Iris pigment epithelial cell (primary cell): ENCODE results near the gene RRAS2.
"Not testable (repeated sequence)": the region's sequence is repeated elsewhere in the genome, so short reads cannot be mapped to it uniquely, and the experiment has no call there.

Experiments used
- DNase-seq: peaks from one replicate; pipeline ENCODE4 v3.0.0-alpha.2; 2011; ENCODE audit warnings: low read depth

RRAS2 gene

GRCh38 chr11:14358729-14359439 lies at the start of gene RRAS2:
TSS of gene RRAS2 (minus strand) at chr11:14359183. CDS start at chr11:14358870, 313 bp downstream.
- DNase-seq = peak; percentile 80

- DNase-seq = no peak
These were observed 49.6 kb upstream of the RRAS2 start for GRCh38 chr11:14408612-14409011.

DNA sequence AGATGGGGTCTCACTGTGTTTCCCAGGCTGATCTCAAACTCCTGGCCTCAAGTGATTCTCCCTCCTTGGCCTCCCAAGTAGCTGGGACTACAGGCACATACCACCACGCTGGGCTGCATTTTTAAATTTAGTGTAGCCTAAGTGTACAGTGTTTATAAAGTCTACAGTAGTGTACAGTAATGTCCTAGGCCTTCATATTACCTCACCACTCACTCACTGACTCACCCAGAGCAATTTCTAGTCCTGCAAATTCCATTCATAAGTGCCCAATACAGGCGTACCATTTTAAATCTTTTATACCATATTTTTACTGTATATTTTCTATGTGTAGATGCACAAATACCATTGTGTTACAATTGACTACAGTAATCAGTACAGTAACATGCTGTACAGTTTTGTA lies 47.1 kb upstream of the RRAS2 start:
- peak; percentile 88 for DNase-seq

DNA sequence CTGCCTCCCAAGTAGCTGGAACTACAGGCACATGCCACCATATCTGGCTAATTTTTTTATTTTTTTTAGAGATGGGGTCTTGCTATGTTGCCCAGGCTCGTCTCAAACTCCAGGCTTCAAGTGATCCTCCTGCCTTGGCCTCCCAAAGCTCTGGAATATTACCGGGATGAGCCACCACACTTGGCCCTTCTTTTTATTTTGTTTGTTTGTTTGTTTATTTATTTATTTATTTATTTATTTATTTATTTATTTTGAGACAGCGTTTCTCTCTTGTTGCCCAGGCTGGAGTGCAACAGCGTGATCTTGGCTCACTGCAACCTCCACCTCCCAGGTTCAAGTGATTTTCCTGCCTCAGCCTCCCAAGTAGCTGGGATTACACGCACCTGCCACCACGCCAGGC lies 44.5 kb upstream of the RRAS2 start:
- DNase-seq = not testable (repeated sequence)

- no peak for DNase-seq
These were observed 40.1 kb upstream of the RRAS2 start for GRCh38 chr11:14399087-14399486.

- no peak for DNase-seq
These were observed 37.3 kb upstream of the RRAS2 start for GRCh38 chr11:14396273-14396672.

- no peak for DNase-seq
These were observed 34.9 kb upstream of the RRAS2 start for GRCh38 chr11:14393889-14394288.

- no peak for DNase-seq
These were observed 34.1 kb upstream of the RRAS2 start for GRCh38 chr11:14393129-14393528.

- no peak for DNase-seq
These were observed 31.7 kb upstream of the RRAS2 start for GRCh38 chr11:14390669-14391068.

- no peak for DNase-seq
These were observed 29.4 kb upstream of the RRAS2 start for GRCh38 chr11:14388352-14388751.

- peak; percentile 85 for DNase-seq
These were observed 28.0 kb upstream of the RRAS2 start for GRCh38 chr11:14386895-14387480.

DNA sequence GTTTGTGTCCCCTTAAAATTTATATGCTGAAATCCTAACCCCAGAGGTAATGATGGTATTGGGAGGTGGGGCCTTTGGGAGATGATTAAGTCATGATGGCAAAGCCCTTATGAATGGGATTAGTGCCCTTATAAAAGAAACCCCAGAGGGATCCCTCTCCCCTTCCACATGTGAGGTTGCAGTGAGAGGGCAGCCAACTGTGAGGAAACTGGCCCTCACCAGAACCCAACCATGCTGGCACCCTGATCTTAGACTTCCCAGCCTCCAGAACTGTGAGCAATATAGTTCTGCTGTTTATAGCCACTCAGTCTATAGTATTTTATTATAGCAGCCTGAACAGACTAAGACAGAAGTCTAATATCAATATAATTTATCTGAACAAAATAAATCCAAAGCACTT lies 27.1 kb upstream of the RRAS2 start:
- DNase-seq = no peak

GRCh38 chr11:14384338-14384737 lies 25.4 kb upstream of the RRAS2 start:
- DNase-seq = peak; percentile 20

DNA sequence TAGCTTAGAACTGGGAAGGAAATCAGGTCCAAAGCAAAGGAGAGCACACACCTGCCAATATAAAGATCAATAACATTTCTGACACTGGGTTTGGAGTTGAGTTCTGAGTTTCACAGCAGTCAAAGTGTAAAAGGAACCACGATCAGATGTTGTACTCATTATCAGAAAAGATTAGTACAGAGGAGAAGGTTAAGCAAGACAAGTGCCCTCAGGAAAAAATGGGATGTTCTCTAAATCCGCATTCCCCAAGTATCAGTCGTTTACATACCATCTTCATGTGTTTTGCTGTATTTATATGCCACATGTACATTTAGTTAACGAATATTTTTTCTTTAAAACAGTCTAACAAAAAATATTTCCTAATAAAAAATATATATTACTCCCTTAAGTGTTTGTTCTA lies 23.0 kb upstream of the RRAS2 start:
- DNase-seq = no peak

DNA sequence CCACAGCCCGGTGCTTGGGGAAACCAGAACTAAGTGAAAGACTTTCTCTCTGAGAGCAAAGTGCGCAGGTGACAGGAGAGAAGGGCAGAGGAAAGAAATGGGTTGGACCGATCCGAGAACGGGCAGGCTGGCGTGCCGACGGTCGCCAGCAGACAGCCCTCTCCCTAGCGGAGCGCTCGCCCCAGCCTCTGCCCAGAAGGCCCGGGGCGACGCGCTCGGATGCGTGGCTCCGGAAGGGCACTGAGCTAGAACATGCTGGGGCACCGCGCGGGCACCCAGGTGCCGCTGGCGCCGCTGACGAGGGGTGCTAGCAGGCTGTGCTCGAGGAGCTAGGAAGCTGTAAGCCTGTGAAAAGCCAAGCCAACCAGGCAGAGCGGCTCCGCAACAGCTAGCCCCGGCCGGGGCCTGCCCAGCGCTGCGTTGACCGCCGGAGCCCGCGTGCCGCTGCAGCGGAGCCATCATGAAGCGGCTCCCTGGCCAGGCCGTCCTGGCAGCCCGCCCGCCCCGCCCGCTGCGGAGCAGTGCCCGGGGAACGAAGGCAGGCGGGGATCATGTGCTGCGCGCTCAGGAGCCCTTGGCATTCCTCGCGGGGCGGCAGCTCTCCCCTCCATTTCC lies 22.1 kb upstream of the RRAS2 start:
- peak; percentile 49 for DNase-seq

DNA sequence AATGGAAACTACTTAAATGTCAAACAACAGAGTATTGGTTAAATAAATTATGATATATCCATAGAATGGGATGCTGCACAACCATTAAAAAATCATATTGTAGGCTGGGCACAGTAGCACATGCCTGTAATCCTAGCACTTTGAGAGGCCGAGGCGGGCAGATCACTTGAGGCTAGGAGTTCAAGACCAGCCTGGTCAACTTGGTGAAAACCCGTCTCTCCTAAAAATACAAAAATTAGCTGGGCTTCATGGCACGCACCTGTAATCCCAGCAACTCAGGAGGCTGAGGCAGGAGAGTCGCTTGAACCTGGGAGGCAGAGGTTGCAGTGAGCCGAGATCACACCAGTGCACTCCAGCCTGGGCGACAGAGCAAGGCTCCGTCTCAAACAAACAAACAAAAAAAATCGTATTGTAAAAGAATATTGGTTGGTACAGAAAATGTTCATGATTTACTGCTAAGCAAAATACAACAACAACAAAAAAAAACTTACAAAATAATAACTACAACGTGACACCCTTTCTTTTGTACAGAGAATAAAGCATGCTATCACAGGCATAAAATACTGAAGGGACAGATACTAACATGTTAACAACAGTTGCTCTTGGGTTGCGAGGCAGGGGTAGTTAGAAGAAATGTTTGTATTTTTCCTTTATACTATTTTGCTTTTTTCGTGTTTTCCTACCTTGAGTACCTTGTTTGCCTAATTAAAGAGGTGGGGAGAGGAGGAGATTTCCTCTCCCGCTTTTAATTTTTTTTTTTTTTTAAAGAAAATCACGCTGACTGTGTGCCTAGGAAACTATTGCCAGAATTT lies 21.3 kb upstream of the RRAS2 start:
- no peak for DNase-seq

- DNase-seq = no peak
These were observed 19.2 kb upstream of the RRAS2 start for GRCh38 chr11:14378171-14378570.

- peak; percentile 47 for DNase-seq
These were observed 17.9 kb upstream of the RRAS2 start for GRCh38 chr11:14376920-14377319.

DNA sequence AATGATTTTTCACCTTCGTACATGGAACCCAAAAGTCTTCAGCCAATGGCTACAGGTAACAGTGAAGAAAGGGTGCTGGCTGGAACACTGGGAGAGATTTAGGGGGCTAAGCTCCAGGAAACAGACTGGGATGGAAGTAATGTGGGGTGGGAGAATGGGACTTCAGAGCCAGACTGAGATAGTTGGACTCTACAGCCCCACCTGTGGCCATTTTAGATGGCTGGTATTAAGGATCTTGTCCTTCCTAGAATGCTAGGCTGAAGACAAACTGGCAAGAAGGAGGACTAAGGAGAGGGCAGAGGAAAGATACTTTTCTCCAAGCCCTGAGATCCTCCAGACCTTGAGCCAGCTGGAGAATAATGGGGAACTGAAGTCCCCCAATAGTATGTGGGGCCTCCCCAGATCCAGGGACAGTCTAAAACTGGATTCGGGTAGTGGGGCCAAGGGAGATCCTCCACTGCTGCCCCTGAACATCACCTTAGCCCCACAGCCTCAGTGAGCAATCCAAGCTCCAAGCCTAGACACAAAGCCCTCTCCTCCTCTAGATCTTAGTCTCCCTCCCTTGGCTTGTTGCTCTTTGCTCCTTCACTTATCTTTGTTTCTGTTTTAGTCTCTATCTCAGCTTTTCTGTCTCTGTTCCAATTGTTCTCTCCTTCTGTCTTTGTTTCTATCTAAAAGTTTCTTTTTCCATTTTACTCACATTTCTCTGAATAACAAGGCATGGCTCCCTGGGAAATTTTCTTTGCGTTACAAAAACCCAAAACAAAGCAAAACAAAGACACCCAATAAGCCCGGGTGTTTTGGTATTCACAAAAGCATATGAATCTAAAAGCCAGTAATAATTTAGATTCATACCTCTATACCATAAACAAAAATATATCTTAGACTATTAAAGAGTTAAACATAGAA lies 16.2 kb upstream of the RRAS2 start:
- no peak for DNase-seq

DNA sequence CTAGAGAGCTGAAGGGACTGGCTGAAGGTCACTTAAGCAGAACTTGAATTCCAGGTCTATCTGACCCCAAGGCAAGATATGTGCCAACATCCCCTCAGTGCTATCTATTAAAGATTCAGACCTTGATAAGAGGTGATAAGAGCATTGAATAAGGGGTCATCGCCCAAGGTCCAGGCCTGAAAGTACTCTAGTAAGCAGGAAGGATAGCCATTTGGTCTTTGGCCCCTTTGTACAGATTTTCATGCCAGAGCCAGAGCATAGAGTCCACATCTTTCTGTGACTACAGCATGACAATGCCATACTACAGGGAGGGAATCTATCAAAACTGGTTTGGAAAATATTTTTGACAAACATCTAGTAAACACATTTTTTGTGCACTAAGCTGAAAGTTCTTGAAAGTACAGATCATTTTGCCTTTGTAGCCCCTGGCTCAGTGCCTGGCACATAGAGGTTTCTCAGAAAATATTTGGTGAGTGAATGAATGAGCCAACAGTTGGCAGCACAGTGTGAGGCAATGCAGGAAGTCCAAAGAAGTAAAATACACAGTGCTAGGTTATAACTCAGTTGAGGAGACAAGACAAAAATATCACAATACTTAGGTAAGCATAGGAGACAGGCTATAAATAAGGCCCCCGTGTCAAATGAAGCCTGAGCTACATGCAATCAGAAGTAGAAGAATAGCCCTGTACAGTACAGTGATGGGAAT lies 15.1 kb upstream of the RRAS2 start:
- peak; percentile 82 for DNase-seq

DNA sequence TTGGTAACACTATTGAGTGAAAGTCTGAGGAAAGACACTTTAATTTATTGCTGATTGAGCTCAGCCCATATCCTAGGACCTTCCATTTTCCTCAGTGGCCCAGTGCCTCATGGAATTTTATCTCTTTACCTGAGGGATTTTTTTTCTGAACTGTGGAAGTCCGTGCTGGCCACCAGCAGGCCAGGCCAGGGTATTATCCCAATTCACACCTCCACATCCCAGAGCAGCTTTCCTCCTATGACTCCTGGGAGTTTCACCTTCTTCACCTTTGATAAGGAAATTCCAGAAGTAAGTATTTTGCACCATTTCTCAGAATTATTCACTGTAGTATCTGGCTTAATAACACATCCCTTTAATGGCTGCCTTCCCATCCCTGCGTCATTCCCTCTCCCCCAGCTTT lies 13.0 kb upstream of the RRAS2 start:
- DNase-seq = no peak
